ENCODE results near the gene ZNF248.
A peak's percentile ranks its signal among the peaks of the same experiment; 100 is the strongest.
"Not testable (repeated sequence)": the region's sequence is repeated elsewhere in the genome, so short reads cannot be mapped to it uniquely, and the experiment has no call there.

ZNF248 gene

DNA sequence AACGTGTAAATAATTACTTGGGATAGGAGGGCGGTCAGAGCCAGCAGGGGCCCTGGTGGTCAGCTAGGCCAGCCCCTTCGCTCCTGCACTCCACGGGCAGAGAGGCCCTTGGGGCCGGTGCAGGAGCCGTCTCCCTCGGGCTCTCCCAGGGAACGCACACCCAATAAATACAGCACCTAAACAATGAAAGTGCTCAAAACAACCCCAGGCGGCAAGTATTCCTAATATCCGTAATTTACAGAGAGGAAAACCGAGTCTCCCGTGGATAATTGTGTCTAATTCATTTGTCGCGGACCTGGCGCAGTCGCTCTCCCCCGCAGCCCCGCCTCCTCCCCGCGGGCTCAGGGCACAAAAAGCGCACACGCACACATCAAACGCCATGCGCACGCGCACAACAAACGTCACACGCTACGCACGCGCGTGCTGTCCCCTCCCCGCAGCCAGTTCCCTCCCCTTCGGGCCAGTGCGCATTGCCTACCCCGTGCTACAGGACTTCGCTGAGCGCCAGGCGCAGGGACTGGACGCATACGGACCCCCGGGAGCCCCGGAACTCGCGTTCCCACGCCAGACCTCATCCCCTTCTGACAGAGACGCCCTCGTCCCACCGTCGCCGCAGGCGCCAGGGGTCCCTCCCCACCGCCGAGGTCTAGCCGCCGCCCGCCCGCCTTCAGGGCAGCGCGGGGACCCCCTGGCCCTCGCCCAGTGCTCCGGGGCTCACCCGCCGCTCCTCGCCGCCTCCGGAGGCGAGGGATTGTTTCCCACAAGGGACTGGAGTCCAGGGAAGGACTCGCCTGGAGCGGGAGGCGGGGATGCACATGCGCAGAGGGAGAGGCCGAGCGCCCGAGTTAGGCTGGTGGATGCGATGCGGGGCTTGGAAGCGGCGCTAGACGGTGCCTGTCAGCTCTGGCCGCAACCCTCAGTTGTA is at the start of gene ZNF248:
Gene ZNF248, minus strand, starts transcription at position 324 of the 925 bp plus-strand sequence. CDS start 1,300 bp downstream, outside the sequence.
- peak; percentile 94 for DNase-seq (ENCODE audit: low spot score)

DNA sequence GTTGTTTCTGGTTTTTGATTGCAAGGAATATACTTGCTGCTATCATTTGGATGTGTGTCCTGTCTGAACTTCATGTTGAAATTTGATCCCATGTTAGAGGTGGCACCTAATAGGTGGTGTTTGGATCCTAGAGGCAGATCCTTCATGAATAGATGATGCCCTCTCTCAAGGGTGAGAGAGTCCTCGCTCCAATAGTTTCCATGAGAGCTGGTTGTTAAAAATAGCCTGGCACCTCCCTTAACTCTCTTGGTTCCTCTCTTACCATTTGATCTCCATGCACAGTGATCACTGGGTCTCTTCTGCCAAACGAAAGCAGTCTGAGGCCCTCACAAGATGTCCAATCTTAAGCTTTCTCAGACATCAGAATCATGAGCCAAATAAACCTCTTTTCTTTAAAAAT is 49.0 kb upstream of the ZNF248 start:
- DNase-seq (ENCODE audit: low spot score): no peak

DNA sequence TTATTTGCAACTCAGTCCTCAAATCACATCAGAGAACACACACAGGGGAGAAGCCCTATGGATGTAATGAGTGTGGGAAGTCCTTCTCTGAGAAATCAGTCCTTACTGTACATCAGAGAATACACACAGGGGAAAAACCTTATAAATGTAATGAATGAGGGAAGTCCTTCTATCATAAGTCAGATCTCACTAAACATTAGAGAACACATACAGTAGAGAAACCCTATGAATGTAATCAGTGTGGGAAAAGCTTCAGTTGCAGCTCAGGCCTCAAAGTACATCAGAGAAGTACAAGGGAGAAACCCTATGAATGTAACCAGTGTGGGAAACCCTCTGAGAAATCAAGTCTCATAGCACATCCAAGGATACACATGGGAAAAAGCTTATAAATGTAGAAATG is 39.0 kb upstream of the ZNF248 start:
- DNase-seq (ENCODE audit: low spot score): no peak

DNA sequence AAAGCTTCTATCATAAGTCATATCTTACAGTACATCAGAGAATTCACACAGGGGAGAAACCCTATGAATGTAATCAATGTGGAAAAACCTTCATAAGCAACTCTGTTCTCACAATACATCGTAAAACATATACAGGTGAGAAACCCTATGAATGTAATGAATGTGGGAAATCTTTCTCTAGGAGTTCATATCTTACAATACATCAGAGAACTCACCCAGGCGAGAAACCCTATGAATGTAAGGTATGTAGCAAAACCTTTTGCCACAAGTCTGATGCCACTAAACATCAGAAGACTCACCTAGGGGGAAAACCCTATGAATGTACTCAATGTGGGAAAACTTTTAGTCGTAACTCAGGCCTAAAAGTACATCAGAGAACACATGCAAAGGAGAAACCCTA is 38.3 kb upstream of the ZNF248 start:
- no peak for DNase-seq (ENCODE audit: low spot score)

DNA sequence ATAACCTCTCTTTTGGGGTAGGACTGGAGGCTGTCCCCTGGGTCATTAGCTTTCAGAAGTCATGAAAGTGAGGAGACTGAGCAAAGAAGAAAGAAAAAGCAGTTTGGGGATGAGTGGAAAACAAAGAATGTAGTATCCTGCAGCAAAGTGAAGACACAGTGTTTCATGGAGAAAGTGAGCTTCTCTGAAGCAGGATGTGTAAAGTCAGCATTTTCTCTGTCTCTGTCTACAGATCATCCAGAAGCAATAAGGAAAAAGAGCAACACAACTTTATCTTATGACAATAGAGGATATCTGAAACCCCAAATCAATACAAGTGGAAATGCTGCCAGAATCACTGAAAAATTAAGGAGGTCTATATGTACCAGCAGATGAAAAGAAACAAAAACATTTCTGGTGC is 28.4 kb upstream of the ZNF248 start:
- DNase-seq (ENCODE audit: low spot score): no peak

DNA sequence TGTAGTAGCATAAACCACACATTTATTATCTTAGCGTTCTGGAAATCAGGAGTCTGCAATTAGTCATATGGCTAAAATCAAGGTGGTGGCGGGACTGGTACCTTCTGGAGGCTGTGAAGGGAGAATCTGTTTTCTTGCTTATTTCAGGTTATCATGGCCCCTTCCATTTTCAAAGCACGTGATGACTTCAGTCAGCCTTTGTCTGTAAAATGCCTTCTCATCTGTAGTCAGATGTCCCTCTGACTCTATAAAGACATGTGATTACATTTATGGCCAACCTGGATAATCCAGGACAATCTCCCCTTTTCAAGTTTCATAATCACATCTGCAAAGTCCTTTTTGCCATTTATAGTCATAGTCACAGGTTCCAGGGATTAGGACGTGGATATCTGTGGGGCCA is 15.5 kb upstream of the ZNF248 start:
- no peak for DNase-seq (ENCODE audit: low spot score)

DNA sequence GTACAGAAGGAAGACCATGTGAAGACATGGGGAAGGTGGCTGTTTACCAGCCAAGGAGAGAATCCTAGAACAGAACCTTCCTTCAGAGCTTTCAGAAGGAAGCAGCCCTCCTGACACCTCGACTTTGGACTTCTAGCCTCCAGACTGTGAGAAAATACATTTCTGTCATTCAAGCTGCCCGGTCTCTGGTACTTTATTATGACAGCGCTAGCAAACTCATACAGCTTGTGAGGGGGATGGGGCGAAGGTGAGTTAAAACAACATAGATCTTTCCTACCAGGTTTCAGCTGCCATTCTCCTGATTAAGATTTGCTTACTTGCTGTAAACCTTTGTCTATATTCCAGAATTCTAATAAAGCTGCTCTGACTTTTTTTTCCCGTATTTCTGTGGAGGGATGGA is 14.9 kb upstream of the ZNF248 start:
- no peak for DNase-seq (ENCODE audit: low spot score)

DNA sequence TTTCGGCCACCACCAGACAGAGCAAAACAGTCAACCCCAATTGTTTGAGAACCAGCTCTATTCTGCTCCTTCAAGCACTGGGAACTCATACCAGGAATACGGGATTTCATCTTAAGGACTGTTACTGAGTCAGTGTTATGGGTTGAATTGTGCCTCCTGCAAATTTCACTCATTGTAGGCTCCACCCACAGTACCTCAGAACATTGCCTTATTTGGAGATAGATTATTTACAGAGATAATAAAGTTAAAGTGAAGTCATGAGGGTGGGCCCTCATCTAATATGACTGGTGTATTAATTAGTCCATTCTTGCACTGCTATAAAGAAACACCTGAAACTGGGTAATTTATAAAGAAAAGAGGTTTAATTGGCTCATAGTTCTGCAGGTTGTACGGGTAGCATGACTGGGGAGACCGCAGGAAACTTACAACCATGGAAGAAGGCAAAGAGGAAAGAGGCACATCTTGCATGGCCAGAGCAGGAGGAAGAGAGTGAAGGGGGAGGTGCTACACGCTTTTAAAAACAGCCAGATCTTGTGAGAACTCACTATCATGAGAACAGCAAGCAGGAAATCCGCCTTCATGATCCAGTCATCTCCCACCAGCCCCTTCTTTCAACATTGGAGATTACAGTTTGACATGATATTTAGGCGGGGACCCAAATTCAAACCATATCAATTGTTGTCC is 14.3 kb upstream of the ZNF248 start:
- no peak for DNase-seq (ENCODE audit: low spot score)

DNA sequence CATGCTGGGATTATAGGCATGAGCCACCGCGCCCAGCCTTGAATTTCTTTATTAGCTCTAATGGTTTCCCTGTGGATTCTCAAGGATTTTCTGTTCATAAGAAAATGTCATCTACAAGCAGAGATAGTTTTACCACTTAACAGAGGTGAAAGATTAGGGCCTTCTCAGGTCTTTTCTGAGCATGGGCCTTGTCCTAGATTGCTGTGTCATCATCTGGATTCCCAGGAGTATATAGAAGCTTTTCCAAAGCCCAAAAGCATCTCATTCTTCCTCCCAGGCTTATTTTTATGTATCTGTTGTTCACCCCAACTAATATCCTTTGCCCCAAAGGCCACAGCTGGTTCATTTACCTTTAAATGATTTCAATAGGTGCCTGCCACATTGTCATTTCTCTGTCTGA is 13.7 kb upstream of the ZNF248 start:
- no peak for DNase-seq (ENCODE audit: low spot score)

DNA sequence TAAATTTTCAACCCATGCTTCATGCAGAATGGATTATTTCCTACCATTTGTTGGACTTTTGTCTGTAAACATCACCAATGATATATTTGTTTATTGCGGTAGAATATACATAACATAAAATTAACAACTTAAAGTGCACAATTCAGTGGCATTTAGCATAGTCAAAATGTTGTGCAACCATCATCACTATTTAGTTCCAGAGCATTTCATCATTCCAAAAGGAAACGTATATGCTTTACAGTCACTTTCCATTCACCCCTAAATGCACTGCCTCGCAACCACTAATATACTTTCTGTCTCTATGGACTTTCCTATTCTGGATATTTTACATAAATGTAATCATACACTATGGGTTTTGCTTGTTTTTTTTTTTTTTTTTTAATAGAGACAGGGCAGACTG is 11.4 kb upstream of the ZNF248 start:
- no peak for DNase-seq (ENCODE audit: low spot score)

DNA sequence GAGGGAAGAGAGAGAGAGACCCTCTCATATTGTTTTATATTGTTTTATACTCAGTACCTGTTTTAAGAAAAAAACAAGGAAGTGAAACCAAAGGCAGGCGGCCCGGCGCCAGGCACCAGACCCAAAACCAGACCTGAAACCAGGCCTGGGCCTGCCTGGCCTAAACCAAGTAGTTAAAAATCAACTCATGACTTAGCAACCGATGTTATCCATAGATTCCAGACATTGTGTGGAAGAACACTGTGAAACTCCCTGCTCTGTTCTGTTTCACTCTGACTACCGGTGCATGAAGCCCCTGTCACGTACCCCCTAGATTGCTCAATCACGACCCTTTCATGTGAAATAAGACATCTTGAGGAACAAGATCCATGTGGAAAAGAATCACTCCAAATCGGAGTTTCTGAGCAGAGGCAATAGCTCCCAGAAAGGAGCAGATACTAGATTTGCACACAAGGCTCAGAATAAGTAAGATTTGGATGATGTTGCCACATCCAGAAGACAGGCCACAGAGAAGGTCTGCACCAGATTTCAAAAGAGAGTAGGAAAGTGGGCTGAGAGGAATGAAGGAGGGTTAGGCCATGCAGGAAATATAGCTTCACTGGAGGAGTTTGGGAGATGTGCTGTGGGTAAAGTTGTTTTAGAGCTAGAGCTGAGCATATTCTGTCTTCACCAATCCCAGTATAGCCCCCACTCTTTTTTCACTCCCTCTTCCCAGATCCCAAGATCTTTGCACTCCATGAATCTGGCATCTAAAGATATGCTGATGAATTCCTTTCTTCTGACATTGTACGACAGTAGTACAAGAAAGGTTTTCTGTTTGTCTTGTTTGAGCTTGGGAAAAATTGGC is 8.8 kb upstream of the ZNF248 start:
- no peak for DNase-seq (ENCODE audit: low spot score)

DNA sequence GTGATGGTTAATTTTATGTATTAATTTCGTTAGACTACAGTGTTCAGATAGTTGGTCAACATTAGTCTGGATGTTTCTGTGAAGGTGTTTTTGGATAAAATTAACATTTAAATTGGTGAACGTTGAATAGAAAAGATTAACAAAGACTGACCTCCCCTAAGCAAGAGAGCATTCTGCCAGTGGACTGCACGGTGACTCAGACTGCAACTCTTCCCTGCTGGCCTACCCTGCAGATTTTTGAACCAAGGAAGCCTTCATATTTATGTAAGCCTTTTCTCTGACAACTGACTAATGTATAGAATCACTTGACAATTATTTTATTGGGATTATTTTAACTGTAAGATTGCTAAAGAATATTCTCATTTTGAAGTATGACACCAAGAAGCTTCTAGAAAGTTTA is 7.9 kb upstream of the ZNF248 start:
- no peak for DNase-seq (ENCODE audit: low spot score)

DNA sequence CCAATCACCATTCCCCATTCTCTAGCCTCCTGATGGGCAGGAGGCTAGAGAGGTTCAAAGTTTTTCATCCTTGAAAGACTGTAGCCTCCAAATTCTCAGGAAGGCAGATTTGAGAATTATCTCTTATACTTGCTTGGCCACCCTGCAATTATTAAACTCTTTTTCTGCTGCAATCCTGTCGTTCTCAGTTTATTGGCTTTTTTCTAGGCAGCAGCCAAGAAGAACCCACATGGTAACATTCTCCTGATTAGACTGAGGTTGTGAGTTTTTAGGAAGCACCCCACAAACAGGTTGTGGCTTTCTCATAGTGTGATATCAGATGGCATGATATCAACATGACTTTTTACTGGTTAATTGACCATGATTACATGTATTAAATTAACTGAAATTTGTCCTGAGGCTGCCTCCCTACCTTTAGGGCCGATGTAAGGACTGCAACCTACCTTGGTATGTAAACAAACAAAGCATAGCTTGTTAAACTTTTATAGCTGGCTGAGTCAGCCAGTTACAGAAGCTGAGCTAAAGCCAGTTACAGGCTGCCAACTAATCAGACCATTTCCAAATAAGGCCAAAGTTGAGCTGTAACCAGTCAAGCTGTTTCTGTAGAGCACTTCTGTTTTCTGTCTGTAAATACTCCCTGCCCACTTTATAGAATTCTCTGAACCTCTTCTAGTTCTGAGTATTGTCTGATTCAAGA is 3.2 kb upstream of the ZNF248 start:
- DNase-seq (ENCODE audit: low spot score): no peak

DNA sequence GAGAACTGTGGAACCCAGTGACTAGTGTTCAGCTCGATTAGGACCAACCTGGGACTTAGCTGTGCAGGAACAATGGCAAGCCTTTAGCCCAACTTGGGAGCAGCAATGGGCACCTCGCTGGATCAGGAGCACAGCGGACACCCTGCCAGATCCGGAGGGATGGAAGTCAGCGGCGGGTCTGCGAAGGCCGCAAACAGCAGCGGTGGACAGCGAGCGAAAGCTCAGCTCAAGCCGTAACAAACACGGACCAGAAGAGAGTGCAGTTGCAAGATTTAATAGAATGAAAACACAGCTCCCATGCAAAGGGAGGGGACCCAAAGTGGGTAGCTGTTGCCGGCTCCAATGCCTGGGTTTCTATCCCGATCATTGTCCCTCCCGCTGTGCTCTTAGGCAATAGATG is 1.9 kb upstream of the ZNF248 start:
- not testable (repeated sequence) for DNase-seq (ENCODE audit: low spot score)

DNA sequence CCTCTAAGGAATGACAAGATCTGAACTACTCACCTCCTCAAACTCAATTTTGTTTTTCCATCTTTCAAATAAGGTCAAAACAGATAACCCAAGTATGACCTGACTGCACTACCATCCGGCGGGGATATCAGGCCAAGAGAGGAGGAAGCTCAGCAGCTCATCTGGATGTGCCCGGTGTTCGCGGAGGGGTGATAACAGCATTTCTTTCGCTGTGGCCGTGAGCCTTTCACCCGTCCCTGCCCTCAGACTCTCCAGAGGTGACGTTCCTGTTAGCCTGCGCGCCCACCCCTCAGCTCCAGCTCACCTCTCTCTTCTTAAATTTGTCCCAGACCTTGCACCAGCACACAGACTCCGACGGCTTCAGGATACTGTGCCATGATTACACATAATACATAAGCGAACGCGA is 526 bp downstream of the ZNF248 start:
- peak; percentile 42 for DNase-seq (ENCODE audit: low spot score)

DNA sequence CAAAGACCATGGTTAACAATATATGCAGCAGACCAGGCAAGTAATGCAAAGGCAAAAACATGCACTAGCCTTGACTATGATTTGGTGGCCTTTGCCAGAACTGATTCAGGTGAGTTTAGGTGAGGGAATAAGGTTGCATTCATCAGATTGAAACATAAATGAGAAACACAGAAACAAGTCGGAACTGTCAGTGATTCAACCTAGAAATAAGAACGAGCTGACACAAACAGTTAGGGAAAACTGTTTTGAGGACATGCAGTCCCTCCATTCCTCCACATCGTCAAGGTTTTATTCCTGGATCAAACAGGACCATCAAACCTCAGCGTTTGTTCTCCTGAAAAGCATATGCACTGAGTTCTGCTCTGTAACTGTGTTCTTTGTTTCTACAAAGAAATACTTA is 1.8 kb downstream of the ZNF248 start:
- DNase-seq (ENCODE audit: low spot score): no peak

DNA sequence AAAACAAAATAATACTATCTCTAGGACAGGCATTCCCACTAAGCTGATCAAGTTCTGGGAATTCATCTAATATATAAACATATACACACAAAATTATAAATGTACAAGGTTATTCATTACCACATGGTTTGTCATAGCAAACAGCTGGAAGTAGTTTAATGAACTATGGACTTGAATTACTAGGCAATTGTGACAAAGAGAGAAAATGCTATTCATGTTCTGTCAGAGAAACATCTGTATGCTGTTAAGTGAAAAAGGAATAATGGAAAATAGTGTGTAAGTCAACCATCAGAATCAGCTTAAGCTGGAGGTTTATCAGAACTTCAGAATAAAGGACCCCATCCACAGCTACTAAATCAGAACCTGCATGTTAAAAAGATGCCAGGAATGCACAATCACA is 2.8 kb downstream of the ZNF248 start:
- no peak for DNase-seq (ENCODE audit: low spot score)

DNA sequence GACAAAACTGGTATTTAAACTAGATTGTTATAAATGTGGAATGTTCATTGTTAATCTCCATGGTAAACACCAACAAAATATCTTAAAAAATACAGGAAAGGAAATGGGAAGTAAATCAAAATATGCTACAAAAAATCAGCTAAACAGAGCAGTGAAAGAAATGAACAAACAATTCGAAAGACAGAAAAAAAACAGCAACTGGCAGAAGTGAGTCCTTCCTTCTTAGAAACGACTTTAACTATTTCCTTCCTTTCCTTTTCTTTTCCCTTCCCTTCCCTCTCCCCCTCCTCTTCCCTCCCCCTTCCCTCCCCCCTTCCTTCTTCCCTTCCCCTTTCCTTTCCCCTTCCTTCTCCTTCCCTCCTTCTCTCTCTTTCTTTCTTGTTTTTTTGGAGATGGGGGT is 12.8 kb downstream of the ZNF248 start:
- no peak for DNase-seq (ENCODE audit: low spot score)

DNA sequence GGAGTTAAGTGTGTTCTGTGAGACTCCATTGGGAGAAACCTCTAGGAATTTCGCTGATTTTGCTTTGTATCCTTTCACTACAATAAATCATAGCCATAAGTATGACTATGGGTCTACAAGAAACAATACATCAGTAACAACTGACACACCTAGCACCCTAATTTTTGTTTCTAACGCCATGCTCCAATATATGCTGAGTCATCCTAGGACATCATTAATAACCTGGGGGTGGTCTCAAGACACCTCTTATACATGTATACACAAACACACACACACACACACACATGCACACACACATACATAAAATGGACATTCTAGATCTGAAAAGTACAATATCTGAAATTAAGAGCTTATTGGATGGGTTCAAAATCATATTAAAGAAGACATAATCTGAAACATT is 18.2 kb downstream of the ZNF248 start:
- DNase-seq (ENCODE audit: low spot score): no peak

DNA sequence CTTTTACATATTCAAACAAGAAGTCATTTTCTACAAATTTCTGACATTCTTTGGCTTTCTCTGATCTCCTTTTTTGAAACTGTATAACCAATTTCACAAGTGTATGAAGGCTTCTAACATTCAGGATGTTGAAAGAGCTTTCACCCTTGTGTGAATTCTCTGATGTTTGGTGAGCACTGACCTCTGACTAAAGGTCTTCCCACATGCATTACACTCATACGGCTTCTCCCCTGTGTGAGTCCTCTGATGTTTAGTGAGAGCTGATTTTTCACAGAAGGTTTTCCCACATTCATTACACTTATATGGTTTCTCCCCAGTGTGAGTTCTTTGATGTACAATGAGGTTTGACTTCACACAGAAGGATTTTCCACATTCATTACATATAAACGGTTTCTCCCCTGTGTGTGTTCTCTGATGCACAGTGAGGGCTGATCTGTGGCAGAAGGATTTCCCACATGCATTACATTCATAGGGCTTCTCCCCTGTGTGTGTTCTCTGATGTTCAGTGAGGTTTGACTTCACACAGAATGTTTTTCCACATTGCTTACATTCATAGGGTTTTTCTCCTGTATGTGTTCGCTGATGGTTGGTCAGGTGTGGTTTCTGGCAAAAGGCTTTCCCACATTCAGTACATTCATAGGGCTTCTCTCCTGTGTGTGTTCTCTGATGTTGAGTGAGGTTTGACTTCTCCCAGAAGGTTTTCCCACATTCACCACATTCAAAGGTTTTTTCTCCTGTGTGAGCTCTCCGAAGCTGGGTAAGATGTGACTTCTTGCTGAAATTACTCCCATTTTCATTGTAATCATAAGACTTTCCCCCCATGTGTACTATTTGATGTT is 25.7 kb downstream of the ZNF248 start:
- no peak for DNase-seq (ENCODE audit: low spot score)

DNA sequence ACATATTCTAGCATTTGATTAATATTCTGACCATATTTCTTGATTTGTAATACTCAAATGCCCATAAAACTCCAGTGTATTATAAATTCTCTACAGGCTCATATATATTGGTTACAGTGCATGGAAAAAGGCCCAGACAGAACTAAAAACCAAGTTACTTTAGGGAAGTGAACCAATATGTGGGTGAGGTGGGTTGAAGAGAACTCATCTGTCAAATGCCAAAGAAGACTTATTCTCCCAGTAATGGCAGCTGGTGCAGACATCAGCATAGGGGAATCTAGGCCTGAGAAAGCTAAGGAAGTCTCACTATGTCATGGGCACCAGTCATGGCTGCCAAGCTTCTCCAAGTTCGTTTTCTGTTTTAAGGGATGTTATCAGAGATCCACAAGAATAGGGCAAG is 30.6 kb downstream of the ZNF248 start:
- DNase-seq (ENCODE audit: low spot score): no peak

Data from D341Med (cell line).